Measurements from ENCODE around the gene CLCN5.

Gene CLCN5

DNA sequence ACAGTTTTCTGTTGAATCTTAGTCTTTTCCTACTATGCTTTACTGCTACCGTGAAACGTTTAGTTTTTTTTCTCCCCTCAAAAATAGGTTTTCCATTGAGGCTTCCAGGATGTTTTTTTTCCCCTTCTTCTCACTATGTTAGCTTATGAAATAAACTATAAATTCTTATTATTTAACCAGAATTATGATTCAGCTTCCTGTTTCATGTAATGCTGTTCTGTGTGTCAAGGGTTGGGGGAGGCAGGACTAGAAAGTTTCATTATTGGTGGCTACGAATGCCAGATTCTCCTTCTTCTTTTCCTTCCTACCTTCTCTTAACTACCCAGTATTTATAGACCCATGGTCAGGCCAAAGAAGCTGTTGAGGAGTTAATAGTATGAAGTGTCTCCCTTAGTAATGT is 11.8 kb downstream of the CLCN5 start:
- TF ChIP-seq, protein P1, sequence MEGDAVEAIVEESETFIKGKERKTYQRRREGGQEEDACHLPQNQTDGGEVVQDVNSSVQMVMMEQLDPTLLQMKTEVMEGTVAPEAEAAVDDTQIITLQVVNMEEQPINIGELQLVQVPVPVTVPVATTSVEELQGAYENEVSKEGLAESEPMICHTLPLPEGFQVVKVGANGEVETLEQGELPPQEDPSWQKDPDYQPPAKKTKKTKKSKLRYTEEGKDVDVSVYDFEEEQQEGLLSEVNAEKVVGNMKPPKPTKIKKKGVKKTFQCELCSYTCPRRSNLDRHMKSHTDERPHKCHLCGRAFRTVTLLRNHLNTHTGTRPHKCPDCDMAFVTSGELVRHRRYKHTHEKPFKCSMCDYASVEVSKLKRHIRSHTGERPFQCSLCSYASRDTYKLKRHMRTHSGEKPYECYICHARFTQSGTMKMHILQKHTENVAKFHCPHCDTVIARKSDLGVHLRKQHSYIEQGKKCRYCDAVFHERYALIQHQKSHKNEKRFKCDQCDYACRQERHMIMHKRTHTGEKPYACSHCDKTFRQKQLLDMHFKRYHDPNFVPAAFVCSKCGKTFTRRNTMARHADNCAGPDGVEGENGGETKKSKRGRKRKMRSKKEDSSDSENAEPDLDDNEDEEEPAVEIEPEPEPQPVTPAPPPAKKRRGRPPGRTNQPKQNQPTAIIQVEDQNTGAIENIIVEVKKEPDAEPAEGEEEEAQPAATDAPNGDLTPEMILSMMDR (IDR thresholded peaks at IDR 0.05; ENCODE audit: low read depth, low read length): no peak
- no peak for DNase-seq (ENCODE audit: extremely low read depth, low read depth)

DNA sequence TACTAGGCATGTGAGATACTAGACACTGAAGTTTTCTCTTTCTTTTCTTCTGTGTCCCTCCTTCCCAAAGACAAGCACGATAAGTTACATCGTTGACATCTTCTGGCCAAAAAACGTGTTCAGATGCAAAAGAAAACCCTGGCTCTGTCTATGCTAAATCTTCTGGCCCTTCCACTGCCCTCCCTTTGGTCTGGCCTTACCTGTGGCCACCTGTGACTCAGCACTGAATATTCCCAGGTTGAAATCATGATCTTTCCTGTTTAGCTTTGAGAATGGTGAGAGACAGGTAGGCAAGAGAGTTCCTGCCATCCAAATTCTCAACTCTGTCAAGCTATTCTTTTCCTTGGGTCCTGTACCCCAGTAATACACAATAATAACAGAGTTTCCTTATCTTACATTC is 12.3 kb downstream of the CLCN5 start:
- TF ChIP-seq, protein P1 (IDR thresholded peaks at IDR 0.05; ENCODE audit: low read depth, low read length): no peak
- DNase-seq (ENCODE audit: extremely low read depth, low read depth): no peak

DNA sequence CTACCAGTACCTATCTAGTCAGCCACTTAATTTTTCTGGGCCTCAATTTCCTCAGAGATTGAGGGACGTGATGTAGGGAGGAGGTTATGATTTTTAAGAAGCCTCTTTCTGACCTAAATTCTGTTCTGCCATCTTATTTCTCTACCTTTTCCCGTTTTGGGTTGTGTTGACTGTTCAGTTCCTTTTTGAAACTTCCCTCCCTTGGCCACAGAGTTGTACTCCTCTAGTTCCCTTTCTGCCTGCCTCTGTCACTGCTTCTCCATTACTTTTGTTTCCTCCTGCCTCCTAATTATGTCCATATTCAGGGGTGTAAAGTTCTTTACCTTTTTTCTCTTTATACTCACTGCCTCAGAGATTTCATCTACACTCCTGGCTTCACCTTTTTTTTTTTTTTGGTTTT is 25.4 kb downstream of the CLCN5 start:
- TF ChIP-seq, protein P1 (IDR thresholded peaks at IDR 0.05; ENCODE audit: low read depth, low read length): no peak
- no peak for DNase-seq (ENCODE audit: extremely low read depth, low read depth)

- no peak for DNase-seq (ENCODE audit: extremely low read depth, low read depth)
- TF ChIP-seq, protein P1 (IDR thresholded peaks at IDR 0.05; ENCODE audit: low read depth, low read length): no peak
Measured at GRCh38 chrX:49949961-49950360, 27.6 kb downstream of the CLCN5 start.

DNA sequence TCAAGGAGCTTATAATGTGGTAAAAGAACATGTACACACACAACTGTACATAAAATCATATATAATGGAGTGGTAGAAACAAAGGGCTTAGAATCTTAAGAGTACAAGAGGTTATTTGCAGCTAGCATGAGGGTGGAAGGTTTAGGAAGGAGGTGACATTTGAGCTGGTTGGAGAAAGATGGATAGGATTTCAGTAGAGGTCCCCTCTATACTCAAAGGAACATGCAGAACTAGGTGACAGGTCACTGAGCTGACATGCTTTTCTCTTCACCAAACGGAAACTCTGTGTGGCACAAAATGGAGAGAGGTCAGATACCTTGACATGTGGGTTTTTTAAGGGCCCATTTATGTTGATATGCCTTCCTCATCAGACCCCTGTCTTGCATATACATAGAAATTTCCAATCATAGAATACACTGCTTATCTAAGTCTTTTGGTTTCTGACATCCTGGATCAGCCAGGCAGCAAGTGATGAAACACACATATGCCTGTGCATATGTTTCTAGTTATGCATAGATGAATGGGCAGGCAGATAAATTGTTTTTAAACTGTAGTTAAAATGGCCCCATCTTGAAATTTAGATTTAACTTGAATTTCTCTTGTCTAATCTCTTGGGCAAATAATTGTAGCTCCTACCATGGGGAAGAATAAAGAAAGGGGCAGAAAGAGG is 29.3 kb downstream of the CLCN5 start:
- DNase-seq (ENCODE audit: extremely low read depth, low read depth): no peak

GRCh38 chrX:49956313-49956712 is 33.9 kb downstream of the CLCN5 start:
- DNase-seq (ENCODE audit: extremely low read depth, low read depth): no peak
- TF ChIP-seq, protein P1 (IDR thresholded peaks at IDR 0.05; ENCODE audit: low read depth, low read length): no peak

More for the DNA sequence above, 29.3 kb downstream of the CLCN5 start:
- TF ChIP-seq, protein P1 (IDR thresholded peaks at IDR 0.05; ENCODE audit: low read depth, low read length): no peak

GRCh38 chrX:49958727-49959485 is 36.5 kb downstream of the CLCN5 start:
- DNase-seq (ENCODE audit: extremely low read depth, low read depth): no peak
- TF ChIP-seq, protein P1 (IDR thresholded peaks at IDR 0.05; ENCODE audit: low read depth, low read length): no peak
